Osteocyte (in vitro differentiated cells): Measurements from ENCODE around the gene TSHZ3. TPM values are rescaled to one million over a fixed set of nuclear protein-coding genes. Genes with fewer than 3 reads are reported as not detected.
A peak's percentile ranks its signal among the peaks of the same experiment; 100 is the strongest.

Source experiments
- DNase-seq: peaks from one replicate; pipeline ENCODE4 v3.0.0; 2021; ENCODE audit warnings: mixed read lengths; ENCODE audit not compliant: unreplicated experiment; ENCODE audit errors: extremely low spot score
- H3K27ac Mint-ChIP-seq: one replicate; pipeline ENCODE4 v1.8.0; 2021; ENCODE audit warnings: mild to moderate bottlenecking, mixed read lengths; ENCODE audit not compliant: unreplicated experiment
- H3K27me3 Mint-ChIP-seq: one replicate; pipeline ENCODE4 v1.8.0; 2021; ENCODE audit warnings: mixed read lengths; ENCODE audit not compliant: unreplicated experiment
- H3K36me3 Mint-ChIP-seq: one replicate; pipeline ENCODE4 v1.8.0; 2021; ENCODE audit warnings: mixed read lengths; ENCODE audit not compliant: unreplicated experiment
- H3K4me1 Mint-ChIP-seq: one replicate; pipeline ENCODE4 v1.8.0; 2021; ENCODE audit warnings: mixed read lengths; ENCODE audit not compliant: unreplicated experiment
- H3K4me3 Mint-ChIP-seq: one replicate; pipeline ENCODE4 v1.8.0; 2021; ENCODE audit warnings: mild to moderate bottlenecking, moderate library complexity, mixed read lengths; ENCODE audit not compliant: unreplicated experiment
- H3K9me3 Mint-ChIP-seq: one replicate; pipeline ENCODE4 v1.8.0; 2021; ENCODE audit warnings: mixed read lengths; ENCODE audit not compliant: unreplicated experiment
- total RNA-seq: library from RNA; stranded (reverse); gene quantifications from 2 replicates; pipeline ENCODE4 v1.2.1, GENCODE V29; 2021
- TF ChIP-seq, protein P1 (sequence below): fragments of 200-600 bp; sonication (generic); IDR thresholded peaks from 2 replicates; pipeline ENCODE4 v1.5.0; 2021; ENCODE audit warnings: antibody characterized with exemption, mild to moderate bottlenecking, moderate library complexity

Gene TSHZ3
- total RNA-seq, 1 donor from 2014 or later, result 10.7 TPM

DNA sequence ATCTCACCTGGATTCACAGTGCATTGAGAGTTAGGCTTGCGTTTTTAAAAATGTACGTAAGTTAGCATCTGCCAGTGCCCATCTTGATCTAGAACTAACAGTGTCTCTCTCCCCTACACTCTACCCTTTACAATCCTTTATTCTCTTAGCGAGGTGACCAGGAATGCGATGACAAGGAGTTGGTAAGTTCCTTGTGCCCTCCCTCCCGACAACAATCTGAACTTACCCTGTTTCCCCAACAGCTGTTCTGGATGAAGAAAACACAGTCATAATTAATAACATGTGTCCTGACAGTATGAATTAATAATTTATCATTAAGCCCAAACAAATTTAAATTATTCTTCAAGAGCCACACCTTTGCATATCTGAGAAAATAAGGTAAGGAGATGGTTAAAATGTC is 6.3 kb downstream of the TSHZ3 start:
- DNase-seq, result no peak
- Mint-ChIP-seq H3K4me3 (no peak overlapping the region), H3K27me3 (no peaks in the 10 kb centered on the region), H3K9me3 (no peaks in the 10 kb centered on the region), H3K27ac (no peak overlapping the region), H3K4me1 (peaks cover 34% of the 10 kb centered on the region), H3K36me3 (peaks cover 2% of the 10 kb centered on the region)
- TF ChIP-seq, protein P1, sequence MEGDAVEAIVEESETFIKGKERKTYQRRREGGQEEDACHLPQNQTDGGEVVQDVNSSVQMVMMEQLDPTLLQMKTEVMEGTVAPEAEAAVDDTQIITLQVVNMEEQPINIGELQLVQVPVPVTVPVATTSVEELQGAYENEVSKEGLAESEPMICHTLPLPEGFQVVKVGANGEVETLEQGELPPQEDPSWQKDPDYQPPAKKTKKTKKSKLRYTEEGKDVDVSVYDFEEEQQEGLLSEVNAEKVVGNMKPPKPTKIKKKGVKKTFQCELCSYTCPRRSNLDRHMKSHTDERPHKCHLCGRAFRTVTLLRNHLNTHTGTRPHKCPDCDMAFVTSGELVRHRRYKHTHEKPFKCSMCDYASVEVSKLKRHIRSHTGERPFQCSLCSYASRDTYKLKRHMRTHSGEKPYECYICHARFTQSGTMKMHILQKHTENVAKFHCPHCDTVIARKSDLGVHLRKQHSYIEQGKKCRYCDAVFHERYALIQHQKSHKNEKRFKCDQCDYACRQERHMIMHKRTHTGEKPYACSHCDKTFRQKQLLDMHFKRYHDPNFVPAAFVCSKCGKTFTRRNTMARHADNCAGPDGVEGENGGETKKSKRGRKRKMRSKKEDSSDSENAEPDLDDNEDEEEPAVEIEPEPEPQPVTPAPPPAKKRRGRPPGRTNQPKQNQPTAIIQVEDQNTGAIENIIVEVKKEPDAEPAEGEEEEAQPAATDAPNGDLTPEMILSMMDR, result no peak

DNA sequence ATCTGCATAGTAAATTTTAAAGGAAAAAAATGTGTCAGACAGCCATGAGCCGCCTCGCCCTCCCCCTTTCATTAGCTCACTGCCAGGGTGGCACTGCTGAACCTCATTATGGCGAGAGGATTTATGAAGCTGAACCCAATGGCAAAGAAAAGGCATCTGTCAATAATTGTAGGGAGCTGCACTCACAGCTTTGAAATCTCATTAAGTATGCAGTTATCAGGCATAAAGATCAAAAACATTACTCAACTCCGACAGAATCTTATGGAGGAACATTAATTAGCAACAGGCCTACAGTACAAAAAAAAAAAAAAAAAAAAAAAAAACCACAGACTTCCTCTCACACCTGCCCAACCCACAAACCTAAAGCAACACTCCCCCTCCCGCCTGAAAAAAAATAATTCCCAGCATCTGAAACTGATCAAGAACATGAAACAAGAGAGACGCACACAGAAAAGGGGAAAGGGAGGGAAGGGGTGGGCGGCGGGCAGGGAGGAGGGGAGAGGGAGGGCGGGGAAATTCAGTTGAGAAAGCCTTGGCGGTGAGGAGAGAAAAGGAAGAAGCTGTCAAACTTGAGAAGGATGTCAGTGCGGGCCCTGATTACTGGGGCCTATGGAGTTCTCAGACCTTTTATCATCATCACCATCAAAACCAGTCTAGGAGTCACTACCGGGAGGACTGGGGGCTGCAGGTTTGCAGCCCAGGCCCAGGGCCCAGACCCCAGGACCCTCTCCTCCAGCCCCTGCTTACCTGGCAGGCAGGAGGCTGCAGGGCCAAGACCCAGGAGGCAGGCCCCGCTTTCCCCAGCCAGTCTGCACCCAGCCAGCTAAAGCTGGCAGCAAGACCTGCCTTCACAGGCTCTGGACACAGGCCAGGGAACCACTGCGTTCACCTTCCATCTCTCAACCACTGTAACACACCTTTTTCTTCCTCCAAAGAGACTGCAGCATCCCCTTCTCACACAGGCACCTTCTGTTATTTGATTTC is 8.9 kb downstream of the TSHZ3 start:
- no peaks in the 10 kb centered on the region for H3K27me3 Mint-ChIP-seq
- peaks cover 6% of the 10 kb centered on the region for H3K36me3 Mint-ChIP-seq
- H3K27ac Mint-ChIP-seq, result no peak overlapping the region
- H3K9me3 Mint-ChIP-seq, result no peaks in the 10 kb centered on the region
- DNase-seq, result no peak
- H3K4me3 Mint-ChIP-seq, result no peak overlapping the region
- peaks cover 30% of the 10 kb centered on the region for H3K4me1 Mint-ChIP-seq
- TF ChIP-seq, protein P1, result no peak

DNA sequence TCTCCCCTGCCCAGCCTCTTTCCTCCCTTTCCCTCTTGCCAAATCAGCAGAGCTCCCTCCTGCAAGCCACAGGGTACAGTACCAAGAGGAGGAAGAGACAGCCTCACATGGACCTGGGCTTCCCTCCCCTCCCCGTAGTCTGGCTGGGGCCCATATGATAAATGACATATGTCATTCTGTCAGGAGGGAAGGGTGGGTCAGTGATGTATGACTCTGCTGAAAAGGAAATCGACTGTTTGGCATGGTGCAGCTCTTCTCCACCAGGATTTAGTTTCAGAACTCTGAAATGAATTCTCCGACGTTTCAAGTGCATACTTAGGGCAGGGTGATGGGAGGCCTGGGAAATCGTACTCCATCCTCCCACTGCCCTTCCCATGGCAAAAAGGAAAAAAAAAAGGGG is 9.8 kb downstream of the TSHZ3 start:
- TF ChIP-seq, protein P1, result no peak
- H3K36me3 Mint-ChIP-seq, result peaks cover 4% of the 10 kb centered on the region
- peak overlapping the region; percentile 34 for H3K27ac Mint-ChIP-seq
- no peak for DNase-seq
- no peaks in the 10 kb centered on the region for H3K9me3 Mint-ChIP-seq
- no peaks in the 10 kb centered on the region for H3K27me3 Mint-ChIP-seq
- no peak overlapping the region for H3K4me3 Mint-ChIP-seq
- H3K4me1 Mint-ChIP-seq, result peaks cover 37% of the 10 kb centered on the region

DNA sequence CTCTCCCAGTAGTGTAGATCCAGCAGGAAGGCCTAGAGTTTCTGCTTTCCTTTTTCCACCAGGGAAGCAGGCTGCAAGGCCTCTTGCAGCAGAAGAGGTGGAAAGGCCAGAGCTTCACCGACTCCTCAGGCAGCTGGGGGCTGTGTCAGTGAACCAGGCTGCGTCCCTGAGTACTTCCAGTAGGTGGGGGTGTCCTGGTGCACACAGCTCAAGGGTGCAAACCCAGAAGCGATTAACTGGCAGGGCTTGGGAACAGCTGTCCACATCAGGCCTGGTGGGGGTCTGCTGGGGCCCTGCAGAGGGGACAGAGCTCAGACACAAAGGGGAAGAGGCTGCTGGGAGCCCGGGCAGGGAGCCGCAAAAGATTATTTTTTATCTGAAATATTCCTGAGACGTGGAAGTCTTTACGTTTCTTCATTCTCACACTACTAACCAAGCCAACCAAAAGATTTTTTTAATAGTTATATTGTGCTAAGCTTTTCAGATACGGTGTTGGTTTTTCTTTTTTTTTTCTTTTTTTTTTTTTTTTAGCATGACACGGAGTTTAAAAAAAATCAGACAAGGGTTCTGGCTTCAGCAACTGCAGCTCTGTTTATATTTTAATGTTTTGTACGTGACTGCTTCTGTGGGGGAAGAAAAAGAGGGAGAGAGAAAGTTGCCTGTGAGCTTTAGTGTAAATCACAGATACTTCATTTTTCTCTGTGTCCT is 11.0 kb downstream of the TSHZ3 start:
- Mint-ChIP-seq H3K36me3 (peaks cover 4% of the 10 kb centered on the region), H3K9me3 (no peaks in the 10 kb centered on the region), H3K27me3 (no peaks in the 10 kb centered on the region), H3K27ac (peak overlapping the region; percentile 71), H3K4me3 (peak overlapping the region; percentile 54), H3K4me1 (peaks cover 46% of the 10 kb centered on the region)
- TF ChIP-seq, protein P1, result peak; percentile 65
- DNase-seq, result no peak
